ENCODE results near the gene PIK3C2B.

PIK3C2B gene

GRCh38 chr1:204477036-204477740 is 17.4 kb downstream of the PIK3C2B start:
- no peak for DNase-seq

DNA sequence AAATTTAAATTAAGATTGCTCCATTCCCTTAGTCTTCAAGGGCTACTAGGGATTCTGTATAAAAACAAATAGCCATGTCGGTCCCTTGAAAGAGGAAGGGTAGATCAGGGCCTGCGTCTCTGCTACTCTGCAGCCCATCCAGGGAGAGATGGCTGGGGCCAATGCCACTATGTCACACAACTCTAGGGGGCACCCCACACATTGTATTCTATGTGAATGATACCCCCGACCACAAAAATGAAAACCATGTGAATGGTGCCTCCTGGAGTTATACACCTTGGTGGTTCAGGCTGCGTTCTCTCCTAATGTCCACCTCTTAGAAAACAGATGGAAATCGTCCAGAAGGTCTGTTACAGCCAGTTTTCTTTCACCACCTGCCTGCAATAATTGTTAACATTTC is 18.0 kb downstream of the PIK3C2B start:
- DNase-seq, result no peak

- DNase-seq, result no peak
Measured at GRCh38 chr1:204475656-204476432, 18.8 kb downstream of the PIK3C2B start.

GRCh38 chr1:204473400-204473965 is 21.1 kb downstream of the PIK3C2B start:
- no peak for DNase-seq

DNA sequence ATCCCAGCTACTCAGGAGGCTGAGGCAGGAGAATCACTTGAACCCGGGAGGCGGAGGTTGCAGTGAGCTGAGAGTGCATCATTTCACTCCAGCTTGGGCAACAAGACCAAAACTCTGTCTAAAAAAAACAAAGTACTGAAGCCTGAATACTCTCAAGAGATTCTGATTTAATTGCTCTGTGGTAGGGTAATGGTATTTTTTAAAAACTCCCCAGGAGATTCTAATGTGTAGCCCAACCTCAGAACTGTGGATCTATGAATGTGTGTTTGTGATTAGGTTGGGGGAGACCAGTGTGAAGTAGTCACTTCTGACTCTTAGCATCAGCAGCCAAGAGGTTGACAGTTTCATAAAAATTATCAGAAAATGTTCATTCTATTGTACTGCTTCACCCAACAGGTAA is 21.9 kb downstream of the PIK3C2B start:
- DNase-seq, result no peak

DNA sequence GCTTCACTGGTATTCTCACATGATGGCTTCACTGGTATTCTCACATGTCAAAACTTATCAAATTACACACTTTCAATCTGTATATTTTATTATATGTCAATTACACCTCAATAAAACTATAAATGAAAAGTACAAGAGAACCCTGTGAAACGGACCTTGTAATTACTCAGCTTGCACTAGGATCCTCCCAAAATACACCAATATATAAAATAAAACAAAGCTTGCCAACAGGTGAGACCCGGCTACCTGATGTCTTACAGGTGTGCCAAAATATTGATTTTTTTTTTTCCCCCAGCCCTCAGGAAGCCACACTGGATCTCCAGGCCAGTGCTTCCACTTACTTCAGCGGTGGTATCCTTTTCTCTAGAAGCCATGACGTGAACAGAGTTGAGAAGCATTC is 22.9 kb downstream of the PIK3C2B start:
- DNase-seq, result no peak

- no peak for DNase-seq
Measured at GRCh38 chr1:204469304-204469703, 25.3 kb downstream of the PIK3C2B start.

DNA sequence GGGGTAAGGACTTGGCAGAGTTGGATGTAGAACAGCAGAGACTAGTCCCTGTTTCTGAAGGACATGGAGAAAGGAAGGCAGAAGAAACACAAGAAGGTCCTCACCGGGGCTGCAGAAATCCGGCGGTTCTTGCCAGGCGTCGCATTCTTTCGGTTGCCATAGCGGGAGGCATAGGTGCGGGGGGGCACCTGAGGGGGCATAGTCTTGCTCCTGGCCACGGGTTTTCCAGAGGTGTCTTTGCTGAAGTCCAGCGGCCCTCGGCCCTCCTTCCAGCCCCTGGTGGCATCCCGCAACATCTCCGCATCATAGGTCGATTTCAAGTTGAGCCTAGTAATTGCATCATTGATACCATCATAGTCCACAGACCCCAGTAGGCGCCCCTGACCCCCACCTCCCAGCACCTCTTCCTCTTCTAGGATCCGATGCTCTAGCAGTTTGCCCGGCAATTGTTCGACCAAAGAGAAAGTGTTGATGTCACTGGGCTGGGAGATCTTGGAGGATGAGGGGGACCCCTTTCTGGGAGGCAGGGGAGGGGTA is 25.8 kb downstream of the PIK3C2B start:
- no peak for DNase-seq

DNA sequence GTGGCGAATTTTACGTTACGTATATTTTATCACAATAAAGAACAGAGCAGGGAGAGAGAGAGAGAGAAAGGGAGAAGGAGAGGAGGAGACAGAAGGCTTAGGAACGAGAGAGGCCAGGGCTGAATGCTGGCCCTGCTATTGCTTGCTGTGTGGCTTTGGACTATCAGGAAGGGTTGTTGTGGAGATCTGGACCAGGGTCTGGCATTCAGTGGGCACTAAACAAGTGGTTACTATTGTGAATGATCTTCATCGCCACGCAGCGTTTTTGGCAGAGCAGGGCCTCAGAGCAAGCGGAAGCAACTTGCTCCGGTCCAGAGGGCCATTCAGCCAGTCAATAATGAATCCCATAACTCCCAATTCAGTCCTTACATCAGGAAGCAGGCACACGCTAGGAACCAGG is 26.4 kb downstream of the PIK3C2B start:
- no peak for DNase-seq

DNA sequence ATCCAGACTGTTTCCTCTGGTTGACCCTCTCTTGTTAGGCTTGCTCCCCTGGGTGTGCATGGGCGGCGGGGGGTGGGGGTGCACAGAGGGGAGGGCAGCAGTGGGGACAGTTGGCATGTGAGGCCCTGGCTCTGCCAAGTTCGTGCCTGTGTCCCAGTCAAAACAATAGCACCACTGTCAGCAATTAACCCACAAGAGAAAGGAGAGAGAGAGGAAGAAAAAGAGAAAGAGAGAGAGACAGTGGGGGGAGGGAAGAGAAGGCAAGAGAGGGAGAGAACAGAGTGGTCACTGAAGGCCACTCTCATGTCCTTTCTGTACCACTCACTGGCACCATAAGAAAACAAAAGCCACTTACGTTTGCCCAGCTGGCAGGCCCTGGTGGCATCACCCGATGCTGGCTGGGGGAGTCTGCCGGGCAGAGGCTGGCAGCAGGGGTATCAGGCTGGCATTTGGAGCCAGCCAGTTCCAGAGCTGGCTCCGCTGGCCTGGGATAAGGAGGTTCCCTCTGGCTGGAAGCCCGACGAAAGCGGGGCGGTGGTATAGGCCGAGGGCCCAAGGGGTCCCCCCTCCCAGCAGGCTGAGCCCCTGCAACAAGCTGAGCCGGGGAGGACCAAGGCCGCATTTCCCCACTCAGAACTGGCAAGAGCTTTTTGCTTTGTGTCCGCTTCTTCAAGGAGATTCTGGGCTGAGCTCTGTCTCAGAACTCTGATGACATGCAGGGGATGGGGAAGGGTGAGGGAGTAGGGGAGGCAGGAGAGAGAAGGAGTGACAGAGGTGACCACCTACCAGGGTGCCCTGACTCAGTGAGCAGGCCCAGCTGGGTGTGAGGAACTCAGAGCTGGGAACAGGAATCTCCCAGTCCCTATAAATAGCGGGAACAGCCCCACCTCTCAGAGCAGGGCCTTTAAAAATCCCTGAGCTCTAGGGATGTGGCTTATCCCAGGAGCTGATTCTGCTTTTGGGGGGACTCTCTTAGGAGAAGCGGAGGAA is 27.9 kb downstream of the PIK3C2B start:
- no peak for DNase-seq

DNA sequence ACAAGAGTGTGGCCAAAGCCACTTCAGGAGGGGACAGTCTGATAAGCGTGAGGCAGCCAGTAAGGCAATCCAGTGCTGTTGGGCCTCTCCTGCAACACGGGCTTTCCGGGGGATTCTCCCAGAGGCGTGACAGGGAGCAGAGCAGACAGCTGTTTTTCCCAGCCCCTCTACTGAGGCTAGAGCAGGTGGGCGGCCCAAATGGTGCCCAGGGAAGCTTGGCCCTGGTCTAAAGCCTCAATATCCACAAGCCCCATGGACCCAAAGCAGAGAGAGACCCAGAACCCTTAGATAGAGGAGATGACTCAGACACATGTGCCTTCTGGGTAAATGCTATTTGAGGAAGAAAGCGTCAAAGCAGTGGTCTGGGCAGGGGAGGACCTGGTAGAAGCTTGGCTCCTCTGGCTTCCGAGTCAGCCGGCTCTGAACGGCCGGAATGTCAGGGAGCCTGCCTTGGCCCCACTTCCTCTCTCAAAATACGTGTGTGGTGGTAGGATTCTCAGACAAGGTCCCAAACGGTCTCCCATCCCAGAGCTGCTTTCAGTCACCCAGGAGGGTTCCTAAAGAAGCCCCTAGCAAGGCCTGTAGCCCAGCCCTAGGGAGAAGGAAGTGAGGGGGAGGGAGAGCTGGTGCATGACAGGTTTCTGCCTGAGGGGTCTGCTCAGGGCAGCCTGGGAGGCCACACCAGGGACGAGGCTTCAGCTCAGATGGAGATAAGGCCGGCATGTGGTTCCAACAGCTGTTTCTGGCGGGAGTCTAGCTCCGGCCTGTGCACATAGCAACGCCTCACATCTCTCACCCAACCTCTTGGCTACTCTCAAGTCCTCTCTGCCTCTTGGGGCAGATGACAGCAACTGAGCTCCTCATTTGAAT is 28.8 kb downstream of the PIK3C2B start:
- no peak for DNase-seq

DNA sequence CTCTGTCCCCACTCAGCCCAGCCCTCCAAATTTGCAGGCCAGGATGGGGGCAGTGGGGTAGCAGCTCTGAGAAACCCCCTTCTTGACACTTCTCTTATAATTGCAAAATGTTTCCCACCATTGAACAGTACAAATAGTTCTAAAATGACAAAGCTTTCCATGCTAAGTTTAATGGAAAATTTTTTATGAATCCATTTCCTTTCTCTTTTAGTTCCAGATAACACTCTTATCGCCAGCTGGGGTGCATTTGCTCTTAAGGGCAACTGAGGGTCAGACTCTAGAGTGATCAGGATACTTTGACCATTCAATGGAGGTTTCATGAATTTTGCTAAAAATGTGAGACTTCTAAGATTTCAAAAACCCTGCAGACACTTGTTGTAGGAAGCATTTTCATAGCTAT is 29.9 kb downstream of the PIK3C2B start:
- DNase-seq, result no peak

DNA sequence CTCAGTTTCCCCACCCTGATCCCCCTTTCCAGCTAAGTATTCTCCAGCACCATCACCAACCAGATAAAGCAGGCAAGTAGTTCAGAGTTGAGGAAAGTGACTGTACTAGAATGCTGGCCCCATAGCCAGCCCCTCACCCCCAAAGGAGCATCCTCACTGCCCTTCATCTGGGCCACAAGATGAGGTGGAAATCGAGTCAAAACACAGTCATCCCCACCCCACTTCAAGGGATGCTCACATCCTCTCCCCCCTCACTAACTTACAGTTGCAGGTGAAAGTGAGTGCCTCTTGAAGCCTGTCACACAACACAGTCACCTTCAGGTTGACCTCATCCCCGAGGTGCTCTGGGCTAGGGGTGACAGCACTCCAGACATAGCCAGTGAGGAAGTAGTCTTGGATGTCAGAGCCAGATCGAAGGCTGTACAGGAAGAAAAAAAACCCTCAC is 30.4 kb downstream of the PIK3C2B start:
- DNase-seq, result no peak

DNA sequence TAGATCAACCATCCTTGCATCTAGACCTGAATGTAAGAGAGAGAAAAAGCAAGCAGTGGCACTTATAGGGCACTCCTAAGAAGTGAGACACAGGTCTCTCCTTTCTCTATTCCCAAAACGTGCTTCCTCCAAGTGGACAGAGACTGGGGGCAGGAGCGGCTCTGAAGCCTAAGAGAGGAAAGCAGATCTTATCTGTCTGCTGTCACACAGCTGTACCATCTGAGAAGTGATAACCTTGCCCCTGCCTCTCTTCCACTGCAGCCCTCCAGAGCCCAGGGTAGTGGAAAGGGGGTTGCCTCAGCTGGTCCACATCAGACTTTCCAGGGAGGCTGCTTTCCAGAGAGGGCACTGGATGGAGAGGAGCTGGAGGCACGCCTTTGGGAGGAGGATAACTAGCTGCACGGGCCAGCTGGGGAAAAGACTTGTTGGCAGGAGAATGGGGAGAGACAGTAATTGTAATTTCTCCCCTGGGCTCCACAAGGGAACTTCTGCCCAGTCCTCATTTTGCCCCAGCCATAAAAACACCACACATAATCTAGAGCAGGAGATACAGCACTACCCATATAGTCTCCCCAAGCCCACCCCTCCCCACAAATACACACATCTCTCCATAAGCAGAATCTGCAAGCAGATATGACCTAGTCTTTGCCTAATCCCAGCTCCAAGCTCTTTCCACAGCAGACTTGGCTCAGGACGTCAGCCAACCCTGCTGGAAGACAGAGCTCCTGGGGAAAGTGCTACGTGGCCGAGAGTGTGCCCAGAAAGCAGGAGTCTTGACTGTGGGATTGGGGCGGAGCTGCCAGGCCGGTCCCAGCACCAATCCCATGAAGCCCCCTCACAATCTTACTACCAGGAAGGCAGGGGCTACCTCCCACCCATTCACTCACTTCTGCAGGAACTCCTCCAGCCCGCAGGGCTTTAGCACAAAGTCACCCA is 31.2 kb downstream of the PIK3C2B start:
- DNase-seq, result peak; percentile 51

DNA sequence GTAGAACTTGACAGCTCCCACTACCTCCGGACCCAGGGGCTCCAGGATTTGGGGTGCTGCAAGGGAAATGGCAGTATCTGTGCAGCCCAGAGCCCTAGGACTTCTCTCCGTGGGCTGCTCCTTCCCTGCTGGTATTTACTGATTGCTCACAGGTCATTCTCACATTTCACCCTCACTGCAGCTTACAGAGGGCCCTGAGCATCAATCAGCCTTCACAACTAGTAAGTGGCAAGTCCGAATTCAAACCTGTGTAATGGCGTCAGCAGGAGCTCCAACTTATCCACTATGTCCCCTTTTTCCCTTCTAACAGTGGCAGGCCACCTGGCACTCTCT is 32.4 kb downstream of the PIK3C2B start:
- DNase-seq, result no peak

DNA sequence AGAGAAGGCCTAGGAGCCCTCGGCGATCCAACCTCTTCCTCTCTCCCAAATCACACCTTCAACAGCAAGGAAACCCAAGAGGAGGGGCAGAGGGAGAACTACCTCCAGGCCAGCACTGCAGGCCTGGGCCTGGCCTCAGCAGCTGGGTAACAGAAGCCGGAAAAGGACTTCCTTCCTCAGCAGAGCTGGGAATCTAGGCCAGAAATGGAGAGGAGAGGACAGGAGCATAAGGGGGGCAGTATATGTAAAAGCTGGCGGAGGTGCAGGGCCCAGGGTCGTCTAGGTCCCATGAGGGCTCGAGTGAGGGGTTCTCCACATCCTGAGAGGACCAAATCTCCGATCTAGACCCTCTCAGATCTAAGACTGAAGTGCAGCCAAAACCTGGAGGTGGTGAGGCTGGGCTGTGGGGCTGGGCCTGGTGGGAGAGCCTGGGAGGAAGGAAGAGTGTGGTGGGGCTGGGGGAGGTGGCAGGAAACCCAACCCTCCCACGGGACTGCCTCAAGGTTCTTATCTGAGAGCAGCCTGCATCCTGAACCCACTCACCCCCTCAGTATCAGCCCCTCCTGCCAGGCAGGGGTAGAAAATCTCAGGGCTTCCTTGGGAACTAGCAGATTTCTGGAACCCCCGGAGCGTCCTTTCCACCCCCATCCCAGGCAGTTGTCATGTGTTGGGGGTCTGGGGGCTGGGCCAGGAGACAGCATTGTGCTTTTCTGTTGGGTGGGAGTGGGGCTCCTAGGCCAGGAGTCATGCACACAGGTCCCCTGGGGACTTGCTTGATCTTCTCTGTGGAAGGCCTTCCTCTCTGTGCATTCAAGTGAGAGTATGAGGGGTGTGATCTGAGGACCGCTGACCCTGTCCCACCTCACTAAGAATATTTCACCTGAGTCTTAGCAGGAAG is 33.0 kb downstream of the PIK3C2B start:
- DNase-seq, result no peak

DNA sequence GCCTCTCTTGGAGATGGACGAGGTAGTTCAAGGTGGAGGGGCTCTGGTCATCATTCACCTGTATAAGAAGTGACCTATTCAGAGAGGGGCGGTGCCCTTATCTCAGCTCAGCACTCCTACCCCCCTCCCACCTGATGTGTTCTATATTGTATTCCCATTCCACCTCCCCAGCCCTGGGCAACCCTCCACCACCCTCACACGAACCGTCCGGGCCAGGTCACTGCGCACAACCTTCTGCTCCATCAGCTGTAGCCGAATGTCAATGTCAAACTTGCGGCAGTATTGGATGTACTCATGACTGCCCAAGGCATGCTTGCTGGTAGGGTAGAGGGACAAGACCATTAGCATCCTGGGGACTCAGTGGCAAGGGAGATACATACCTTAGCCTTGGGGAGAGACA is 34.3 kb downstream of the PIK3C2B start:
- no peak for DNase-seq

GRCh38 chr1:204459706-204460105 is 34.9 kb downstream of the PIK3C2B start:
- DNase-seq, result no peak

DNA sequence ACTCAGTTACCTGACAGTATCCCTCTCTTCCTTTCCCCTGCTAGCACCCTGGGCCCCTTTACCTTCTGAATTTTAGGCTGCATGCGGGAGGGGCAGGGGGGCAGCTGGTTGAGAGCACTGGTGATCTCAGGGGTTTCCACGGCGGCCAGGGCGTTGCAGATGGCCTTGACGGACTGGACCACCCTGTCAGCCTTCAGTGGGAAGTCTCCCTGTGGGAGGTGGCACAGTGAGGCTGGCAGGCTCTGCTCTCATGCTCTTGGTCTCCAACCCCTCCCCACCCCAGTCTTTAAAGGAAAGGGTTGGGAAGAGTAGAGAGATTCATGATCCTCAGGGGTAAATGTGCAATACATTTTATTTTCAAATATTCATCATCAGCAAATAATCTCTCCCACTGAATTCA is 36.9 kb downstream of the PIK3C2B start:
- DNase-seq, result no peak

Data from NCI-H446 treated with DMSO at 0.1 percent for 48 hours (cell line).